Measurements from ENCODE around the gene CTRB1. TPM values are rescaled to one million over a fixed set of nuclear protein-coding genes. Genes with fewer than 3 reads are reported as not detected.

The CTRB1 gene
- total and polyA plus RNA-seq, 2 of the 13 experiments (the other 11 are each of a cell fraction or from before 2014, with no cell fraction given) = not detected

DNA sequence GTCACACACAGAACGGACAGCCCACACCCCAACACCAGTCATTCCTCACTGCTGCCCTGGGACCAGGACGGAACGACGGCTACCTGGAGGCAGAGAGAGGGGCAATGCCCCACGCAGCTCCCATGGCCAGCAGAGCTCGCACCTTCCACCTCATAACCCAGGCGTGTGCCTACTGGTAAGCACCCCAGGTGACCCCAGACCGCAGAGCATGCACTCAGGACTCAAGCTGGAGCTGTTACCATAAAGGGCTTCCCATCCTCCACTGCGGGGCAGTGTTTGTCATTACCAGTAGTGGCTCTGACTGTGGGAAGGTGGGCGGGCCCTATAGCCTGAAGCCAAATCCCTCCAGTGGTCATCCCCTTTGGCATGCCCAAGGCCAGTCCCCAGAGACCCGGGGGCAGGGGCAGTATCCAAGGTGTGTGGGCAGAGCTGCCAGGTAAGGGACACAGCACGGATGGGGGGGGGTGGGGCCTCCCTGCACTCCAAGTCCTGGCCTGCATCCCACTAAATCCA is 37.3 kb downstream of the CTRB1 start (continued):
- TF ChIP-seq, protein P1, sequence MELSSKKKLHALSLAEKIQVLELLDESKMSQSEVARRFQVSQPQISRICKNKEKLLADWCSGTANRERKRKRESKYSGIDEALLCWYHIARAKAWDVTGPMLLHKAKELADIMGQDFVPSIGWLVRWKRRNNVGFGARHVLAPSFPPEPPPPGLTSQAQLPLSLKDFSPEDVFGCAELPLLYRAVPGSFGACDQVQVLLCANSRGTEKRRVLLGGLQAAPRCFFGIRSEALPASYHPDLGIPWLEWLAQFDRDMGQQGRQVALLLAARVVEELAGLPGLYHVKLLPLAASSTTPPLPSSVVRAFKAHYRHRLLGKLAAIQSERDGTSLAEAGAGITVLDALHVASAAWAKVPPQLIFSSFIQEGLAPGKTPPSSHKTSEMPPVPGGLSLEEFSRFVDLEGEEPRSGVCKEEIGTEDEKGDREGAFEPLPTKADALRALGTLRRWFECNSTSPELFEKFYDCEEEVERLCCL (CRISPR knock-in tag; IDR thresholded peaks at IDR 0.05; ENCODE audit: borderline replicate concordance) = no peak
- no peak; the same call in 1 of the 2 replicates for TF ChIP-seq NR2F6 (IDR thresholded peaks at IDR 0.05)
- TF ChIP-seq NR2F6 (CRISPR knock-in tag; IDR thresholded peaks at IDR 0.05) = peak; percentile 45; the same call in 1 of the 2 replicates
- TF ChIP-seq YY1 (IDR thresholded peaks at IDR 0.05; ENCODE audit: insufficient read depth, insufficient replicate concordance, low read depth, low read length) = no peak
- TF ChIP-seq TEAD3 (CRISPR knock-in tag; optimal IDR thresholded peaks at IDR 0.05; ENCODE audit: borderline replicate concordance) = no peak
- TF ChIP-seq RBM22 (optimal IDR thresholded peaks at IDR 0.05; ENCODE audit: low read length) = peak; percentile 58
- no peak for TF ChIP-seq ZNF468 (CRISPR knock-in tag; IDR thresholded peaks at IDR 0.05)
- TF ChIP-seq ZFP90 (CRISPR knock-in tag; IDR thresholded peaks at IDR 0.05; ENCODE audit: borderline replicate concordance) = no peak
- no peak for TF ChIP-seq IRX3 (CRISPR knock-in tag; IDR thresholded peaks at IDR 0.05; ENCODE audit: borderline replicate concordance, low read depth)
- TF ChIP-seq, protein P2, sequence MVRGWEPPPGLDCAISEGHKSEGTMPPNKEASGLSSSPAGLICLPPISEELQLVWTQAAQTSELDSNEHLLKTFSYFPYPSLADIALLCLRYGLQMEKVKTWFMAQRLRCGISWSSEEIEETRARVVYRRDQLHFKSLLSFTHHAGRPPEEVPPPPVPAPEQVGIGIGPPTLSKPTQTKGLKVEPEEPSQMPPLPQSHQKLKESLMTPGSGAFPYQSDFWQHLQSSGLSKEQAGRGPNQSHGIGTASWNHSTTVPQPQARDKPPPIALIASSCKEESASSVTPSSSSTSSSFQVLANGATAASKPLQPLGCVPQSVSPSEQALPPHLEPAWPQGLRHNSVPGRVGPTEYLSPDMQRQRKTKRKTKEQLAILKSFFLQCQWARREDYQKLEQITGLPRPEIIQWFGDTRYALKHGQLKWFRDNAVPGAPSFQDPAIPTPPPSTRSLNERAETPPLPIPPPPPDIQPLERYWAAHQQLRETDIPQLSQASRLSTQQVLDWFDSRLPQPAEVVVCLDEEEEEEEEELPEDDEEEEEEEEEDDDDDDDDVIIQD (CRISPR knock-in tag; IDR thresholded peaks at IDR 0.05; ENCODE audit: low read depth) = no peak
- no peak for TF ChIP-seq CEBPG (CRISPR knock-in tag; IDR thresholded peaks at IDR 0.05)
- TF ChIP-seq TARDBP (CRISPR knock-in tag; IDR thresholded peaks at IDR 0.05) = no peak
- TF ChIP-seq, protein P3, sequence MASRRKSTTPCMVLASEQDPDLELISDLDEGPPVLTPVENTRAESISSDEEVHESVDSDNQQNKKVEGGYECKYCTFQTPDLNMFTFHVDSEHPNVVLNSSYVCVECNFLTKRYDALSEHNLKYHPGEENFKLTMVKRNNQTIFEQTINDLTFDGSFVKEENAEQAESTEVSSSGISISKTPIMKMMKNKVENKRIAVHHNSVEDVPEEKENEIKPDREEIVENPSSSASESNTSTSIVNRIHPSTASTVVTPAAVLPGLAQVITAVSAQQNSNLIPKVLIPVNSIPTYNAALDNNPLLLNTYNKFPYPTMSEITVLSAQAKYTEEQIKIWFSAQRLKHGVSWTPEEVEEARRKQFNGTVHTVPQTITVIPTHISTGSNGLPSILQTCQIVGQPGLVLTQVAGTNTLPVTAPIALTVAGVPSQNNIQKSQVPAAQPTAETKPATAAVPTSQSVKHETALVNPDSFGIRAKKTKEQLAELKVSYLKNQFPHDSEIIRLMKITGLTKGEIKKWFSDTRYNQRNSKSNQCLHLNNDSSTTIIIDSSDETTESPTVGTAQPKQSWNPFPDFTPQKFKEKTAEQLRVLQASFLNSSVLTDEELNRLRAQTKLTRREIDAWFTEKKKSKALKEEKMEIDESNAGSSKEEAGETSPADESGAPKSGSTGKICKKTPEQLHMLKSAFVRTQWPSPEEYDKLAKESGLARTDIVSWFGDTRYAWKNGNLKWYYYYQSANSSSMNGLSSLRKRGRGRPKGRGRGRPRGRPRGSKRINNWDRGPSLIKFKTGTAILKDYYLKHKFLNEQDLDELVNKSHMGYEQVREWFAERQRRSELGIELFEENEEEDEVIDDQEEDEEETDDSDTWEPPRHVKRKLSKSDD (CRISPR knock-in tag; IDR thresholded peaks at IDR 0.05; ENCODE audit: low read depth) = no peak
- no peak for TF ChIP-seq NR3C1 (CRISPR knock-in tag; IDR thresholded peaks at IDR 0.05)
- TF ChIP-seq, protein P4, sequence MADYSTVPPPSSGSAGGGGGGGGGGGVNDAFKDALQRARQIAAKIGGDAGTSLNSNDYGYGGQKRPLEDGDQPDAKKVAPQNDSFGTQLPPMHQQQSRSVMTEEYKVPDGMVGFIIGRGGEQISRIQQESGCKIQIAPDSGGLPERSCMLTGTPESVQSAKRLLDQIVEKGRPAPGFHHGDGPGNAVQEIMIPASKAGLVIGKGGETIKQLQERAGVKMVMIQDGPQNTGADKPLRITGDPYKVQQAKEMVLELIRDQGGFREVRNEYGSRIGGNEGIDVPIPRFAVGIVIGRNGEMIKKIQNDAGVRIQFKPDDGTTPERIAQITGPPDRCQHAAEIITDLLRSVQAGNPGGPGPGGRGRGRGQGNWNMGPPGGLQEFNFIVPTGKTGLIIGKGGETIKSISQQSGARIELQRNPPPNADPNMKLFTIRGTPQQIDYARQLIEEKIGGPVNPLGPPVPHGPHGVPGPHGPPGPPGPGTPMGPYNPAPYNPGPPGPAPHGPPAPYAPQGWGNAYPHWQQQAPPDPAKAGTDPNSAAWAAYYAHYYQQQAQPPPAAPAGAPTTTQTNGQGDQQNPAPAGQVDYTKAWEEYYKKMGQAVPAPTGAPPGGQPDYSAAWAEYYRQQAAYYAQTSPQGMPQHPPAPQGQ (CRISPR knock-in tag; IDR thresholded peaks at IDR 0.05; ENCODE audit: borderline replicate concordance) = no peak
- TF ChIP-seq HNF4G (IDR thresholded peaks at IDR 0.05; ENCODE audit: borderline replicate concordance, low read depth, low read length) = no peak
- no peak for TF ChIP-seq HNF4G (CRISPR knock-in tag; IDR thresholded peaks at IDR 0.05; ENCODE audit: borderline replicate concordance, low read depth)
- no peak for TF ChIP-seq ZNF382 (CRISPR knock-in tag; IDR thresholded peaks at IDR 0.05; ENCODE audit: borderline replicate concordance)
- TF ChIP-seq, protein P5, sequence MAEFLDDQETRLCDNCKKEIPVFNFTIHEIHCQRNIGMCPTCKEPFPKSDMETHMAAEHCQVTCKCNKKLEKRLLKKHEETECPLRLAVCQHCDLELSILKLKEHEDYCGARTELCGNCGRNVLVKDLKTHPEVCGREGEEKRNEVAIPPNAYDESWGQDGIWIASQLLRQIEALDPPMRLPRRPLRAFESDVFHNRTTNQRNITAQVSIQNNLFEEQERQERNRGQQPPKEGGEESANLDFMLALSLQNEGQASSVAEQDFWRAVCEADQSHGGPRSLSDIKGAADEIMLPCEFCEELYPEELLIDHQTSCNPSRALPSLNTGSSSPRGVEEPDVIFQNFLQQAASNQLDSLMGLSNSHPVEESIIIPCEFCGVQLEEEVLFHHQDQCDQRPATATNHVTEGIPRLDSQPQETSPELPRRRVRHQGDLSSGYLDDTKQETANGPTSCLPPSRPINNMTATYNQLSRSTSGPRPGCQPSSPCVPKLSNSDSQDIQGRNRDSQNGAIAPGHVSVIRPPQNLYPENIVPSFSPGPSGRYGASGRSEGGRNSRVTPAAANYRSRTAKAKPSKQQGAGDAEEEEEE (CRISPR knock-in tag; IDR thresholded peaks at IDR 0.05; ENCODE audit: borderline replicate concordance) = no peak
- TF ChIP-seq FOXK1 (CRISPR knock-in tag; IDR thresholded peaks at IDR 0.05; ENCODE audit: borderline replicate concordance, low read depth) = no peak
- no peak for TF ChIP-seq CHCHD3 (CRISPR knock-in tag; IDR thresholded peaks at IDR 0.05)
- TF ChIP-seq U2AF2 (IDR thresholded peaks at IDR 0.05; ENCODE audit: low read depth, low read length) = no peak
